RPMI7951 (cell line): ENCODE results near the gene BTBD10. TPM values are rescaled to one million over a fixed set of nuclear protein-coding genes. Genes with fewer than 3 reads are reported as not detected.
A peak's percentile ranks its signal among the peaks of the same experiment; 100 is the strongest.

Experiments
- DNase-seq: peaks from one replicate; pipeline ENCODE4 v3.0.0-alpha.2; 2012; ENCODE audit warnings: low read depth
- total RNA-seq: library from RNA; depleted of rRNA; stranded (reverse); fragments of >200 nt; shearing (Covaris generic); gene quantifications from 2 replicates; pipeline ENCODE4 v1.2.3, GENCODE V29; 2014; rRNA removed

The BTBD10 gene
- 37.5 and 39.5 TPM in 2 replicates for total RNA-seq

DNA sequence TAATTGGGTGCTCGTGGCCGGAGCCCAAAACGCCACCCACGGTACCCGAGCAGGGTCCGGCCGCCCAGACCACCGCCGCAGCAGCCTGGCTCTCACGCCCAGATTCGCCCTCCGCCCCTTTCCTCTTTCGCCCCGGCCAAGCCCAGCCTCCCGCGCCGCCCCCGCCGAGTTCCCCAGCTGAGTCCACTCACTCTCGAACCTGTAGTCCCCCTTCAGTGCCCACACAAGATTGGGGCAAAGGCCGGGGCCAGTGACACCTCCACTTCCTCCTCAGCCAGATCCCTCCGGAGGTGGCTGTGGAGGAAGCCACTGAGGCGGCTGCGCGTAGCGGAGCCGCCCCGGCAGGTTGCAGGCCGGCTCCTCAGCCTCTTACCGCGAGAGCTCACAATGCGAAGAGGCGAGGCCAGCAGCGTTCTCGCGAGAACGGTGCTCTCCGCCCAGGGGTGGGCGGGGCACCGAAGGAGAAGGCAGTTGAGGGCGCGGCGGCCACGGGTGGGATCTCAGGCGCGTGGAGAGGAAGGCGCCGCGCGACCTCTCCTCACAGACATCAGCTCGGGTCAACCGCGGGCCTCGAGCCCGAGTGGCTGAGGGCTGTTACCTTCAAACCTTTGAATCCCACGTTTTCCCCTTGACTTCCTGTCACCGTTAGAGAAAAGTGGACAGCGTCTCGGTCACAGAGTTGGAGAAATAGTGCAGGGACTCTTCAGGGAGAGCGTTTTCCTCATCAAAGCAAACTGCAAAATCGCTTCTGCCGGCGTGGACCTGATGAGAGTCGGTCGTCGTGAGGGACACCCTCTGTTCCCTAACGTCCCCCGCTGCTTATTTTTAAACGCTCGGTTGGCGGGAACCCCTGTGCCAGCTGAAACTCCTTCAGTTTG, at the start of gene BTBD10:
TSS of gene BTBD10 (minus strand) at position 322 of the 878 bp plus-strand sequence. CDS start 18,098 bp downstream, outside the sequence.
- peak; percentile 92 for DNase-seq

DNA sequence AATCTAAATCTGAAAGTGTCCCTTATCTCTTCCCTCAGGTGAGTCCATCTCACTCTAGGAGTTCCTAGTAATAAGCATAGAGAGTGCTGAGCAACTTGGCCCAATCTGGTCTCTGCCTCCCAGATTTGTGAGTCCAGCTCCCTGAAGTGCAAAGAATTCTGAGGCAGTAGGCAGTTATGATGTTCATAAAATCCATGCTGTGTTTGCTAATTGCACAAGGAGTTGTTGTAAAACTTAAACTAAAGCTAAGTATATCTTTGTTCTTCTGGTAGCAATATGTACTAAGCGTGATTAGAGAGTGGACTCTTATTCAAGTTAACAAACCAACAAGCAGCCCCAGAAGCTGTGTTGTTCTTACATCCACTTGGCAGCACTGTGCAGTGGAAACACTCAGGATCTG, 40.4 kb upstream of the BTBD10 start:
- DNase-seq, result no peak

DNA sequence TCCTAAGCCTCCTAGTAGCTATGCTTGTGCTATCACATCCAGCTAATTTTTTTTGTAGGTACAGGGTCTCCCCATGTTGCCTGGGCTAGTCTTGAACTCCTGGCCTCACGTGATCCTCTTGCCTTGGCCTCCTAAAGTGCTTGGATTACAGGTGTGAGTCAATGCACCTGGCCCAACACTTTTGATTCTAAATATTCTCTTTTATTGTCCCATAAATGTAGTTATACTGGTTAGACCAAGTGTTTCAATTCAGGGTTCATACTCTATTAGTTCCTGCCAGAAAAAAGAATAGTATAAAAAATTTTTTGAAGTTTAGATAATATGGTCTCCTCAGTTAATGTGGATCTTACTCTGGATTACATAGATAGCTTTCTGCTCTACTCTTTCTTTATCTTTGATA, 39.5 kb upstream of the BTBD10 start:
- DNase-seq, result no peak

DNA sequence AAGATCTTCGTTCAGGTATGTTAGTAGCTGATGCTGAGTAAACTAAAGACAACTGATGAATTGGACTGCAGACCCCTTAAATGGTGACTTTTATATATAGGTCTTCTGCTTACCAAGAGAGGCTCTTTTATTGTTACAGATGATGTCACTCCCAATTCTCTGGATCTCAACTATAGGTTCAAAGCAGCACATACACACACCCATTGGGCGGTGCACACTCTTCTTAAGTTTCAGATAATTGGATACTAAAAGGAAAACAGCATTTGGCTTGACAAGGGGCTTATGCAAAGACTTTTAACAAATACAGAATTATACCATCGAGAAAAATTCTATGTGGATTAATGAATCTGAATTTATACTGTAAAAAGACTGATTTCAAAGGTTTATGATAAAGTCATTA, 32.9 kb upstream of the BTBD10 start, which contains the start of gene PTH:
TSS of gene PTH (minus strand) at position 69 of the 400 bp plus-strand sequence. CDS start 3,142 bp downstream, outside the sequence.
- DNase-seq, result no peak

DNA sequence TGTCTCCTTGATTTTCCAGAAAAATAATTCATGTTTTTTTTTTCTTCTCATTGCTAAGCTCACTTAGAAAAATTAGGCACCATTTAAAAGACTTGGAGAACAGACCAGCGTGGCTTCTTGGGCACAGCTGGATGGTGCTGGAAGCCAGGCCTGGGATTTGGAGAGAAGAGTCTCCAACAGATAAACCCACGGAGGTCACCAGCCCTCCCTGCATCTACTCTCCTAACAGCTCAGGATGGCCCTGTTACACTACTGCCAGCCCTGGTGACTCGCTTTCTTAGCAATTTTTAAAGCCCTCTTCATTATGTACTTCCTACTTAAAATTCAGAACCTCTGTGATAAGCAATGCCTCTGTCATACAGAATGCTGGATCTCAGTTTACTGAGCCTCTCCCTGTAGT, 31.0 kb upstream of the BTBD10 start:
- no peak for DNase-seq

DNA sequence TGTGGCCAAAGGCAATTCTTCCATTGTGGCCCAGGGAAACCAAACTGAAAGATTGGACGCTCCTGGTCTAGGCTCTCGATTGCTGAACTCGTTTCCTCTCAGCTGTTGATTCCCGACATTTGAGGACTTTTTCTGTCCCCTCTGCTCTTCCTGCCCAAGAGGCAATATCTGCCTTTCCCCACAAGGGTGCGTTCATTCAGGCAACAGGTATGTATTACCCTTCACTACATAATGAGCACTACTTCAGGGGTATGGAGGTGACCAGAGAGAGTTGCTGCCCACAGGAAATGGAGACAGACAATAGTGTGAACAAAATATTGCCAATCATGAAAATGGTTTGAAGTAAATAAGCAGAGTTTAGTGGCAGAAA, 24.6 kb upstream of the BTBD10 start:
- DNase-seq, result peak; percentile 25

DNA sequence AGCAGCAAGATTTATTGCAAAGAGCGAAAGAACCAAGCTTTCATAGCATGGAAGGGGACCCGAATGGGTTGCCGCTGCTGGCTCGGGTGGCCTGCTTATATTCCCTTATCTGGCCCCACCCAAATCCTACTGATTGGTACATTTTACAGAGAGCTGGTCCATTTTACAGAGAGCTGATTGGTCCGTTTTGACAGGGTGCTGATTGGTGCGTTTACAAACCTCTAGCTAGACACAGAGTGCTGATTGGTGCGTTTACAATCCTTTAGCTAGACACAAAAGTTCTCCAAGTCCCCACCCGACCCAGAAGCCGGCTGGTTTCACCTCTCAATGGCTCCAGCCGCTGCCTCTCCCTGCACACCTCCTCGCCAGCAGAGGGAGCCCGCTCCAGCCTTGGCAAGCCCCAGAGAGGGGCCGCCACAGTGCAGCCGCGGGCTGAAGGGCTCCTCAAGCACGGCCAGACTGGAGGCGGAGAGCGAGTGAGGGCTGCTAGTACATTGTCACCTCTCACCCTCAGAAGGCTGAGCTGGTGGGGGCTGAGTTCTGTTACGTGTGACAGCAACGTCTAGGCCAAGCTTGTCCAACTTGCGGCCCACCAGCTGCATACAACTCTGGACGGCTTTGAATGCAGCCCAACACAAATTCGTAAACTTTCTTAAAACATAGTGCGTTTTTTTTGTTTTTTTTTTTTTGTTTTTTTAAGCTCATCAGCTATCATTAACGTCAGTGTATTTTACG, 24.1 kb upstream of the BTBD10 start:
- DNase-seq, result peak; percentile 46

DNA sequence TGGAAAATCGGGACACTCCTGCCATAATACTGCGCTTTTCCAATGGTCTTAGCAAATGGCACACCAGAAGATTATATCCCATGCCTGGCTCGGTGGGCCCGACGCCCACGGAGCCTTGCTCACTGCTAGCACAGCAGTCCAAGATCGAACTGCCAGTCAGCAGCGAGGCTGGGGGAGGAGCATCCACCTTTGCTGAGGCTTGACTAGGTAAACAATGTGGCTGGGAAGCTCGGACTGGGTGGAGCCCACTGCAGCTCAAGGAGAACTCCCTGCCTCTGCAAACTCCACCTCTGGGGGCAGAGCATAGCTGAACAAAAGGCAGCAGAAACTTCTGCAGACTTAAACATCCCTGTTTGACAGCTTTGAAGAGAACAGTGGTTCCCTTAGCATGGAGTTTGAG, 17.2 kb upstream of the BTBD10 start:
- DNase-seq, result no peak

DNA sequence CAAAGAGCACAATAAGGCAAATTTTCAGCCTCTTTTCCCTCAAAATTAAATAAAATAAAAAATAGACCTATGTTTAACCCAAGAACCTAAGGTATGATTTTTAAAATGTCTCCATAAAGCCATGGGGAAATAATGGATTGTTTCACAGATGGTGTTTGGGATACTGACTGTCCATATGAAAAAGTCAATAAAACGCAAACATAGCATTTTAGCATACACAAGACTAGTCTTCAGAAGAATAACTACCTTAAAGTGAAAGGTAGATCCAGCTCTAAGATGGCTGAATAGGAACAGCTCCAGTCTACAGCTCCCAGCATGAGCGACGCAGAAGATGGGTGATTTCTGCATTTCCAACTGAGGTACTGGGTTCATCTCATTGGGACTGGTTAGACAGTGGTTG, 16.7 kb upstream of the BTBD10 start:
- DNase-seq, result no peak

DNA sequence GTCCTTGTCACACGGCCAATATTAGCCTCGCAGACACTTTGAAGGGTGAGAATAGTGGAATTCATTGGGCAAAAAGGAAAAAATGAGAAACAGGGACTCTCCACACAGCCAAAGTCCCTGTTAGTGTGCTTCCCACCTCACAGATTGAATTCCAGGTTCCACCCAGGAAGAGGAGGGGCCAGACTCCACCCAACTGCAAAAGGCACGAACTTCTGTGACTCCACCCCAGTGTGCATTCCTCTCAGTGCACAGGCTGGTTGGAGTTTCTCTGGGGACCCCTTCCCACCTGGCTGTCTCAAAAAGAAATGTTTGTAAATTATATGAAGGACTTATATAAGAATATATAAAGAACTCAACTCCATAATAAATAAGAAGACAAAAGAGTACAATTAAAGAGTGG, 12.1 kb upstream of the BTBD10 start:
- no peak for DNase-seq

DNA sequence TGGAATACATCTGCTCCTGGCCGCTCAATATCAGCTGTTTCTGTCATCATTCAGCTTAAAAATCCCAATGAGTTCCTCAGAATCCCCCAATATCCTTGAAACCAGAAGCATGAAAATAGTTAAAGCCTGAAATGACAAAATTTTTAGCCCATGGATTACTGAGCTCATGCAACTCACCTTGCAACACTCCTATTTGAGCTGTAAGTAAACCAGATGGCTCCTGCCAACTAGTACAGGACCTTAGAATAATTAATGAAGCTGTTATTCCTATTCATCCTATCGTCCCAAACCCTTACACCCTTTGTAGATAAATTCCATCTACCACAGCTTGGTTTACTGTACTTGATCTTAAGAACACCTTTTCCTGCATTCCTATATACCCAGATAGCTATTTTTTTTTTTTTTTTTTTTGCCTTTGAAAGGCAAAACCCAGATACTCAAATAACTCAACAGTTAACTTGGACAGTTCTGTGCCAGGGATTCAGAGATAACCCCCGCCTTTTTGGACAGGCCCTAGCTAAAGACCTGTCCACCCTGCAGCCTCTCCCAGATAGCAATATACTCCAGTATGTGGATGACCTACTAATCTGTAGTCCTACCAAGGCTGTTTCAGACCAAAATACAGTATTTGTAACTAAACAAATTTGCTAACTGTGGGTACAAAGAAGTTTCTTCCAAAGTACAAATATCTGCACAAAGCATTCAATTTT, 10.1 kb upstream of the BTBD10 start:
- no peak for DNase-seq

DNA sequence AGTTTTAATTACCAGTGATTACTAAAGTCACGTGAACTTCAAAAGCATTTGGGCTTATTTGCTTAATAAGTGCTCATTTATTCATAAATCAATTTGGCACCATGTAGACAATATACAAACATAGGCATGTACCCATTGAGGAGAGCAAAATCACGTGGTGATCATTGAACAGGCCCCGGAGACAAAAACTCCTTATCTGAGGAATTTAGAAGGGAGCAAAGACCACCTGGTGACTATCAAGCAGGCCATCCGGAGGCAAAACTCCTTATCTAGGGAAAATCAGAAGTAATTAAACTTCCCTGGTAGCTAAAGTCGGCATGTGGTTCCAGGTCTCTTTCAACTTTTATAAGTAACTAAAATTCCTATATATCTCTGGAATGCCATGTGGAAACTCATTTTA, 5.7 kb upstream of the BTBD10 start:
- no peak for DNase-seq

DNA sequence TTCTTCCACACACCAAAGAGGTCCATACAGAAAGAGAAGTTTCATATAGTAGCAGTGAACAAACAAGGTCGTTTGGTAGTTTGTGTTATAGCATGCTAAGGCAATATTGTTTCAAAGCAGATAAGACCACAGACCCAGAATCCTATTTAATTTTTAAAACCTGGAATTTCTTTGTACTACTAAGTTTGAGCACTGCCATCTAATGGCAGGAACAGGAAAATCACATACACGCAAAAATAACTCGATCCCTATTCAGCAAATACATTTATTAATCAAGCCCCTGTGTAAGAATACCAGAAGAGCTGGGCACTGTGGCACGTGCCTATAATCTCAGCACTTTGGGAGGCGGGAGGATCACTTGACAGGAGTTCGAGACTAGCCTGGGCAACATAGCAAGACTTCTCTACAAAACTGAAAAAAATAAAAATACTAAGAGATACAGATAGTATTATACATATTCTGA, 2.9 kb upstream of the BTBD10 start:
- DNase-seq, result peak; percentile 40

DNA sequence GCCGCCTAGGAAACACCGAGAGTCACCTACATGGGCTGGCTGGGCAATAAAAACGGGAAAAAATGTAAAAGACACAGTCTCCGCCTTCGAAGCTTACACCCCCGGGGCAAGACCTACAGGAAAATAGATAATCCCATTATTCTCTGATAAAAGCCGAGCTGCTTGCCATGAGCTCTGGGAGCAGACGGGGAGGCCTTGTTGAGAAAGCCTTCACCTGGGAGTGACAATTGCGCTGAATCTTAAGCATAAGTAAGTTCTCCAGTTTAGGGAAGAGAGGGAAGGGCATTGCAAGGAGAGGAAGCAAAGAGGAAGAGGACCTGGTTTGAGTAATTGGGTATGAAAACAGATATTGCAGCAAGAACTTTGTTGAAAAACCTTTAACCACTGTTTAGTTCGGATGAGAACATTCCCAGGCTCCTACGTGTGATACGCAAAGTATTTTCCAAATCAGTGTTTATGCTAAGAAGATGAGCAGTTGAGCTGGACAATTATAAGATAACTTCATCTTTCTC, 813 bp upstream of the BTBD10 start:
- no peak for DNase-seq

DNA sequence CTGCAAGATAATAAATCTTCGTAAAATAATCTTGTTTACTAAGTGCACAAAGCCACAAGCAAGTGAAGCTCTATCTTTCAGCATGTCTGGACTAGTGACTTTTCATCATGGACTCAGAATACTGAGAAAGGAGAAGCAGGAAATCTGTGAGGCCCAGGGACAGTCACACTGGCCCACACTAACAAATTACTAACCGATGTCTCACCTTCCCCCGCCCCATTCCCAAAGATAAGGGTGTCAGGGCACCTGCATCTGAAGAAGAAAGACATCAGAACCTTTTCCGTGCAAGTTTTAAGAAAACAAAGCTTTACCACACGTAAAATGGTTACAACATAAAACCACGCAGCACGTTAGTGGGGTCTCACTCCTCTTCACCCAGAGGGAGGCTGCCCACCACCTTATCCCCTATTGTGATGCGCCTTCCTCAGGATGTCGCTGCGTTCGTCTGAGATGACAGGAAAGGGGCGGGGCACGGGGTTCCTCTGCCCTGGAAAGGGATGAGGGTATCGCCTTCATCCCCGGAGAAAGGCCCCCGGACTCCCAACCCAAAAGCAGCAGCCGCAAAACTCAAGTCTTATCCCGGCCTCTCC, 616 bp downstream of the BTBD10 start:
- DNase-seq, result peak; percentile 49

DNA sequence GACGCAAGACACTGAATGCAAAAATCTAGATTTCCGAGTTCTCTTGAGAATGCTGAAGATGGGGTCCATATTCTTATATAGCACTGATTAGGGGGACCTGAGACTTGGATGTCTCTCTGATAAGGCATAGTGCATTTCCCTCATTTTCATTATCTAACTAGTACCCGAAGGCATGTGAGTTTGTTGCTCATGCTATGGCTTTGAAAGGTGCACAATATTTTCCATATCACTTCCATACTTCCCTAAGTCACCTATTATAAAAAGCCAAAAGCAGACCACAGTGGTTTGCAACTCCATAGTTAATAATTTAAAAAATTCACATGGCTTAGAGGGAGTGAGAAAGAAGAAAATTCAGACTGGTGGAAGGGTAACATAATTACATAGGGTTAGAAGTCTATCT, 1.7 kb downstream of the BTBD10 start:
- DNase-seq, result no peak

DNA sequence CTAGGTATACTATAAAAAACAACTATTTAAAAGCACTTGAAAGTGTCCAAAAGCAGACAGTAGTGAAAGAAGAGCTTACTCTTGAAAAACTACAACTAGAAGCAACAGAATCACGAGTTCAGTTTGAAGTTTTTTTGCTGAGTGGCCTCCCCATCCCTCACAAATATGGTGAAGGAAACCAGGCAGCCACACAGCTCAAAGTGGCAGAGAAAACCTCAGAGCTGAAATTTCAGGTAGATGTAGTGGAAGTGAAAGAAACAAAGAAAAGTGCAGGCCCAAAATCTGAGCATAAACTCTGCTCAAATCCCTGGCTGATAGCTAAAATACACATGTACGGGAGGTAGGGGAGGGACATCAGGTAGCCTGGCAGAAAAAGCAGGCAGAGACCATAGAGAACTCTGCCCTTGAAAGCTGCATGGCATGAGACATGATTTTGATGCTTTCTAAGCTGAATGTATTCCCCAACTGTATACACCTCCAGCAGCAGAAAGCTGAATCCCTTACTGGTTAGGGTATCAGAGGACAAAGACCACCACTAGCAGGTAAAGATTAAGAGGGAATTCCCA, 12.1 kb downstream of the BTBD10 start:
- DNase-seq, result no peak

DNA sequence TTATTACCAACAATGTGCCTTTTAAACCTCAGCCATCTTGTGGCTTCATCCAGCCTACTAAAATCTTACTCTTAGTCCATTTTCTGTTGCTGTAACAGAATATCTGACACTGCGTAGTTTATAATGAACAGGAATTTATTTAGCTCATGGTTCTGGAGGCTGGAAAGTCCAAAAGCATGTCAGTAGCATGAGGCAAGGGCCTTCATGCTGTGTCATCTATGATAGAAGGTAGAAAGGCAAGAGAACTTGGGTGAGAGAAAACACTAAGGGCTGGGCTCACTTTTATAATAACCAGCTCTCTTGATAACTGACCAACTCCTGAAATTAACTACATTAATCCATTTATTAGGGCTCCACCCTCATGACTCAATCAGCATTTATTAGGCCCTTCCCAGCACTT, 13.5 kb downstream of the BTBD10 start:
- DNase-seq, result no peak

DNA sequence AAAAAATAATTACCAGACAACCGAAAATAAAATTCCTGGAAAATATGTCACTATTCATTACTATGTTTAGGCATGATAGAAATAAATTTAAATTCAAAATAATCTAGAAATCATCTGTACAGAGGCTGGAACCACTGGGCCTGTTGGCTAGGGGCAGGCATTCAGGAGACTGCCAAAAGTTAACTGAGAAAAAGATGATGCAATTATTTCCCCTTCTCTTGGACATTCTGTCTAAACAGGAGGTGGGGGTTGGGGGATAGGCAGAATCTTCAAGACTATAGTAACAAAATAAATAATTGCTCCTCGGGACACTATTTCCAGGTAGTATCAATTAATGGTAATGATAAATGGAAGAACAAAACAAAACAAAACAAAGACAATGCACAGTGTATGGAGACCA, 14.1 kb downstream of the BTBD10 start:
- no peak for DNase-seq

DNA sequence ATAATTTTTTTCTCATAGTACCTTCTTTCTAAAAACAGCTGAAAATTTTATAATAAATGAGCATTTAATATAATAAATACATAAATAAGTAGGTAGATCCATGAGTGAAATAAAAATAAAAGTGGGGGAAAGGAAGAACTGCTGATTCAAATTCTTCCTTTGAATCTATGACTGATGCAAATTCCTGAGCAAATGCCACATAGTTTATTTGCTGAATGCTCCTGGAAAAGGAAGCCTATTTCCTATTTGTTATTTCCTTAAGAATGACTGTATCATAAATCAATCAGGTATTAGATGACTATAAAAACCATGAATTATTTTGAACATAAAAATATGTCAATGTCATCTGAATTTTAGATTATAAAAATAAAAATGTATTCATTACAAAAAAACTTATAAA, 16.6 kb downstream of the BTBD10 start:
- no peak for DNase-seq

DNA sequence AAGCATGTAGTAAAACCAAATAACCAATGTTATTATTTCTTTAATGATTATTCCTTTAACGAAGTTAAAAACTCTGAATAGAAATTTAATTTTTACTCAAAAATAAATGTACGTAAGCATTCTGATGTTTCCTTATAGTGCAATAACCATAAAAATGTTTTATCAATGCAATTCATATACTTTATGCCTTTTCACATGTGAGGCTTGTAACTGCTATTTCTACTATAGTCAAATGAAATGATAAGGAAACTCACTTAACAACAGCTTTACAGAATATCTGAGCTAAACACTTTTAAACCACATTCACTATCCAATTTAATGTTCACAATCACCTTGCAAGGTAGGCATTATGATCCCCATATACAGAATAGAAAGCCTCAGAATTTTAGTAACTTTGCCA, 17.4 kb downstream of the BTBD10 start:
- DNase-seq, result no peak
